NCI-H1417 treated with DMSO at 0.1 percent for 48 hours (cell line): ENCODE measurements around the gene MVP.
"Not testable (repeated sequence)": the region's sequence is repeated elsewhere in the genome, so short reads cannot be mapped to it uniquely, and the experiment has no call there.

ENCODE experiments used
- DNase-seq: peaks from one replicate; lab custom pipeline; 2025; lab: John Stamatoyannopoulos, UW

MVP gene

GRCh38 chr16:29843931-29844330 is 23.7 kb downstream of the MVP start:
- no peak for DNase-seq

GRCh38 chr16:29844575-29845331 is 24.5 kb downstream of the MVP start:
- DNase-seq, result no peak

GRCh38 chr16:29845656-29846055 is 25.4 kb downstream of the MVP start:
- no peak for DNase-seq

GRCh38 chr16:29848420-29849297 is 28.4 kb downstream of the MVP start:
- DNase-seq, result no peak

GRCh38 chr16:29849505-29849904 is 29.2 kb downstream of the MVP start:
- no peak for DNase-seq

GRCh38 chr16:29850998-29851397 is 30.7 kb downstream of the MVP start:
- no peak for DNase-seq

GRCh38 chr16:29852654-29853053 is 32.4 kb downstream of the MVP start:
- no peak for DNase-seq

GRCh38 chr16:29854520-29855100 is 34.3 kb downstream of the MVP start:
- no peak for DNase-seq

GRCh38 chr16:29857133-29857760 is 37.0 kb downstream of the MVP start:
- DNase-seq, result no peak

GRCh38 chr16:29858149-29858849 is 38.0 kb downstream of the MVP start:
- no peak for DNase-seq

- no peak for DNase-seq
Measured at GRCh38 chr16:29858974-29859373, 38.7 kb downstream of the MVP start.

- DNase-seq, result no peak
Measured at GRCh38 chr16:29860218-29860617, 40.0 kb downstream of the MVP start.

- no peak for DNase-seq
Measured at GRCh38 chr16:29862383-29862883, 42.2 kb downstream of the MVP start.

- DNase-seq, result peak; percentile 97
Measured at GRCh38 chr16:29862884-29863668, 42.8 kb downstream of the MVP start, which contains the start of gene CDIPT. TSS of gene CDIPT (minus strand) at chr16:29863226. CDS start at chr16:29862857, 369 bp downstream.

GRCh38 chr16:29863669-29863984 is 43.4 kb downstream of the MVP start:
- DNase-seq, result no peak

- DNase-seq, result no peak
Measured at GRCh38 chr16:29864205-29864604, 43.9 kb downstream of the MVP start.

GRCh38 chr16:29868396-29869009 is 48.2 kb downstream of the MVP start:
- no peak for DNase-seq

GRCh38 chr16:29869067-29869466 is 48.8 kb downstream of the MVP start:
- DNase-seq, result not testable (repeated sequence)

GRCh38 chr16:29871822-29872546 is 51.7 kb downstream of the MVP start:
- no peak for DNase-seq

- DNase-seq, result no peak
Measured at GRCh38 chr16:29873319-29873718, 53.1 kb downstream of the MVP start.
